HG03066 (cell line): ENCODE results near the gene ELSPBP1.
"Not testable (repeated sequence)": the region's sequence is repeated elsewhere in the genome, so short reads cannot be mapped to it uniquely, and the experiment has no call there.

Experiments used
- ATAC-seq: cut with Tn5 transposase; IDR thresholded peaks from one replicate; pipeline ENCODE4 v1.9.1; 2021; ENCODE audit warnings: low read depth; ENCODE audit not compliant: unreplicated experiment

Gene ELSPBP1

GRCh38 chr19:48041877-48042580 lies 47.6 kb downstream of the ELSPBP1 start:
- ATAC-seq, result no peak

GRCh38 chr19:48043675-48044258 lies 49.3 kb downstream of the ELSPBP1 start, which contains the start of gene CABP5:
Gene CABP5 (minus strand): TSS chr19:48044079. CDS start chr19:48043922, 157 bp downstream.
- no peak for ATAC-seq

GRCh38 chr19:48044561-48044960 lies 50.1 kb downstream of the ELSPBP1 start:
- ATAC-seq, result no peak

GRCh38 chr19:48051335-48052033 lies 57.1 kb downstream of the ELSPBP1 start:
- no peak for ATAC-seq

- no peak for ATAC-seq
Observed at GRCh38 chr19:48053076-48053475, 58.6 kb downstream of the ELSPBP1 start.

GRCh38 chr19:48053856-48054255 lies 59.4 kb downstream of the ELSPBP1 start:
- no peak for ATAC-seq

GRCh38 chr19:48059331-48059730 lies 64.9 kb downstream of the ELSPBP1 start:
- no peak for ATAC-seq

GRCh38 chr19:48060381-48060780 lies 65.9 kb downstream of the ELSPBP1 start:
- no peak for ATAC-seq

- ATAC-seq, result no peak
Observed at GRCh38 chr19:48061401-48062344, 67.2 kb downstream of the ELSPBP1 start.

GRCh38 chr19:48064509-48064908 lies 70.1 kb downstream of the ELSPBP1 start:
- ATAC-seq, result no peak

- ATAC-seq, result no peak
Observed at GRCh38 chr19:48069435-48069834, 75.0 kb downstream of the ELSPBP1 start.

GRCh38 chr19:48070177-48070769 lies 75.8 kb downstream of the ELSPBP1 start:
- not testable (repeated sequence) for ATAC-seq
